GM12878 (cell line): ENCODE measurements around the gene ZBTB33. TPM values are rescaled to one million over a fixed set of nuclear protein-coding genes. Genes with fewer than 3 reads are reported as not detected.

Experiments
- ATAC-seq: fragments of 200-7000 bp; cut with Tn5 transposase; 3 replicates; pipeline ENCODE4 v1.9.1; 2020; ENCODE audit warnings: mild to moderate bottlenecking, moderate library complexity
- BruUV-seq: library from RNA; stranded (reverse); fragments of 400-500 nt; replicated peaks from 2 replicates; lab custom pipeline; 2021; lab: Mats Ljungman, UMichigan
- CTCF ChIA-PET: fragments of 300-600 bp; sonication (Branson Sonifier 250); formaldehyde crosslinking; extraction: SDS; loops from one replicate; lab custom pipeline; 2021; ENCODE audit warnings: inconsistent platforms; lab: Yijun Ruan, JAX
- POLR2A ChIA-PET: fragments of 350-600 bp; formaldehyde crosslinking; extraction: SDS; loops from one replicate; lab custom pipeline; 2021; ENCODE audit warnings: inconsistent platforms; lab: Charles Lee
- RAD21 ChIA-PET: fragments of 300-600 bp; sonication (Branson Sonifier 250); formaldehyde crosslinking; loops from one replicate; lab custom pipeline; 2023; ENCODE audit warnings: antibody characterized with exemption; ENCODE audit not compliant: unreplicated experiment; lab: Charles Lee
- SMC1A ChIA-PET: fragments of 300-600 bp; sonication (Branson Sonifier 250); formaldehyde crosslinking; loops from one replicate; lab custom pipeline; 2023; ENCODE audit not compliant: unreplicated experiment, uncharacterized antibody; lab: Charles Lee
- DNase-seq: peaks from one replicate; pipeline ENCODE4 v3.0.0-alpha.2; 2011; ENCODE audit warnings: low read depth, low spot score
- FAIRE-seq: peaks from 3 replicates; lab custom pipeline; 2011; peaks lifted over from hg19 to GRCh38; lab: Jason Lieb, UNC
- H2AFZ ChIP-seq: 2 replicates; pipeline ENCODE4 v1.6.0; 2011; ENCODE audit warnings: low read depth, low read length, control low read depth; ENCODE audit not compliant: control insufficient read depth
- H3K27ac ChIP-seq: 2 replicates; pipeline ENCODE4 v1.5.1; 2011; ENCODE audit warnings: control low read depth; ENCODE audit not compliant: control insufficient read depth, insufficient read depth
- H3K27me3 ChIP-seq, 2 experiments: replicated peaks in 1 of 2; 2 replicates each; pipeline versions ENCODE4 v1.6.0 to v1.6.1; 2011; ENCODE audit warnings: low read length in 1 of 2; ENCODE audit not compliant: control insufficient read depth in 2 of 2, insufficient read depth in 2 of 2
- H3K36me3 ChIP-seq, 2 experiments: 2 replicates each; pipeline ENCODE4 v1.5.1; 2011; ENCODE audit warnings: low read length in 1 of 2; ENCODE audit not compliant: control insufficient read depth in 2 of 2, insufficient read depth in 2 of 2
- H3K4me1 ChIP-seq: 2 replicates; pipeline ENCODE4 v1.6.1; 2011; ENCODE audit warnings: mild to moderate bottlenecking, low read length, moderate library complexity, mixed read lengths; ENCODE audit not compliant: control insufficient read depth, insufficient read depth
- H3K4me2 ChIP-seq: 2 replicates; pipeline ENCODE4 v1.6.0; 2011; ENCODE audit warnings: control low read depth; ENCODE audit not compliant: control insufficient read depth, insufficient read depth
- H3K4me3 ChIP-seq: fragments of 200-600 bp; sonication (generic); 2 replicates; pipeline ENCODE4 v1.5.1; 2016
- H3K79me2 ChIP-seq: 2 replicates; pipeline ENCODE4 v1.6.0; 2011; ENCODE audit warnings: low read length; ENCODE audit not compliant: control insufficient read depth, insufficient read depth
- H3K9ac ChIP-seq: 2 replicates; pipeline ENCODE4 v1.8.0; 2011; ENCODE audit warnings: low read length, control low read depth, mixed read lengths; ENCODE audit not compliant: control insufficient read depth, insufficient read depth
- H3K9me3 ChIP-seq: replicated peaks from 3 replicates; pipeline ENCODE4 v1.5.1; 2011; ENCODE audit warnings: mild to moderate bottlenecking, low read length; ENCODE audit not compliant: control insufficient read depth, insufficient read depth
- H4K20me1 ChIP-seq: 2 replicates; pipeline ENCODE4 v1.6.0; 2011; ENCODE audit not compliant: control insufficient read depth, insufficient read depth
- DPF2 ChIP-seq: fragments of 450-650 bp; IDR thresholded peaks from 2 replicates; pipeline ENCODE4 v1.6.1; 2017; ENCODE audit warnings: mild to moderate bottlenecking
- EP300 ChIP-seq, 2 experiments: fragments of 150-350 bp in 1 of 2; IDR thresholded peaks; 2 replicates each; pipeline ENCODE4 v1.6.1; 2011 to 2012; ENCODE audit warnings: low read depth in 2 of 2, low read length in 2 of 2, borderline replicate concordance in 1 of 2, improper control_type of control experiment in 1 of 2, inconsistent platforms in 1 of 2; ENCODE audit not compliant: control insufficient read depth in 1 of 2
- ETV6 ChIP-seq, 2 experiments: fragments of 450-650 bp in 1 of 2; IDR thresholded peaks in 1 of 2; conservative IDR thresholded peaks in 1 of 2; 2 replicates each; pipeline ENCODE4 v1.6.1; 2014; ENCODE audit warnings: antibody characterized with exemption in 1 of 2, borderline replicate concordance in 1 of 2, low read depth in 1 of 2, mild to moderate bottlenecking in 1 of 2, moderate library complexity in 1 of 2
- FOS ChIP-seq: IDR thresholded peaks from 3 replicates; pipeline ENCODE4 v1.6.1; 2011; ENCODE audit warnings: borderline replicate concordance; ENCODE audit not compliant: insufficient read length; ENCODE audit errors: extremely low read depth
- FOXK2 ChIP-seq: fragments of 450-650 bp; IDR thresholded peaks from 2 replicates; pipeline ENCODE4 v1.6.1; 2017; ENCODE audit warnings: mild to moderate bottlenecking, moderate library complexity
- IKZF1 ChIP-seq: fragments of 450-650 bp; conservative IDR thresholded peaks from 2 replicates; pipeline ENCODE4 v1.6.1; 2017; ENCODE audit warnings: antibody characterized with exemption, mild to moderate bottlenecking
- IKZF2 ChIP-seq, 2 experiments: fragments of 450-650 bp; IDR thresholded peaks; 2 replicates each; pipeline ENCODE4 v1.6.1; 2017; ENCODE audit warnings: mild to moderate bottlenecking in 2 of 2, moderate library complexity in 2 of 2
- MYB ChIP-seq: fragments of 150-350 bp; IDR thresholded peaks from 2 replicates; pipeline ENCODE4 v1.6.1; 2014; ENCODE audit warnings: mild to moderate bottlenecking, low read depth, low read length, borderline replicate concordance
- MYC ChIP-seq: IDR thresholded peaks from 2 replicates; pipeline ENCODE4 v1.6.1; 2011; ENCODE audit warnings: mild to moderate bottlenecking, low read length, moderate library complexity, inconsistent platforms; ENCODE audit not compliant: insufficient read depth, insufficient replicate concordance, insufficient read length, severe bottlenecking
- NR2F1 ChIP-seq: fragments of 450-650 bp; conservative IDR thresholded peaks from 2 replicates; pipeline ENCODE4 v1.6.1; 2017; ENCODE audit warnings: mild to moderate bottlenecking
- SMARCA5 ChIP-seq: fragments of 450-650 bp; IDR thresholded peaks from 2 replicates; pipeline ENCODE4 v1.6.1; 2017; ENCODE audit warnings: mild to moderate bottlenecking
- SPI1 ChIP-seq: IDR thresholded peaks from 2 replicates; pipeline ENCODE4 v1.6.1; 2011; ENCODE audit warnings: low read depth, mild to moderate bottlenecking, low read length, moderate library complexity, borderline replicate concordance; ENCODE audit not compliant: insufficient read depth
- SREBF2 ChIP-seq: IDR thresholded peaks from 2 replicates; pipeline ENCODE4 v1.6.1; 2012; ENCODE audit warnings: mild to moderate bottlenecking, low read length
- TCF7 ChIP-seq: IDR thresholded peaks from 2 replicates; pipeline ENCODE4 v1.6.1; 2014; ENCODE audit warnings: antibody characterized with exemption, borderline replicate concordance
- ZNF217 ChIP-seq: fragments of 450-650 bp; IDR thresholded peaks from 2 replicates; pipeline ENCODE4 v1.6.1; 2017; ENCODE audit warnings: antibody characterized with exemption, mild to moderate bottlenecking
- WGBS: methylation state at CpG from one replicate; pipeline ENCODE4 v1.1.6; 2016; ENCODE audit warnings: low lambda C conversion rate; ENCODE audit not compliant: insufficient replicate concordance, insufficient coverage; ENCODE audit errors: missing lambda C conversion rate; 5-methylcytosine and 5-hydroxymethylcytosine counted together
- in situ Hi-C: fragments of 300-500 bp; cut with MboI; formaldehyde crosslinking; loops from 9 replicates; pipeline ENCODE4 v1.14.3; 2018; ENCODE audit warnings: mixed read lengths
- intact Hi-C: fragments of 100-400 bp; cut with micrococcal nuclease; formaldehyde crosslinking; loops from one replicate; pipeline ENCODE4 v1.14.2; 2022; ENCODE audit not compliant: unreplicated experiment
- polyA plus RNA-seq, 11 experiments: library from polyadenylated mRNA; depleted of rRNA in 4 of 11; unstranded in 6 of 11; stranded (reverse) in 5 of 11; fragments of >200 nt; fragmentation: Nextera tagmentation in 4 of 11; fragmentation: Illumina TruSeq in 1 of 11; extraction: Ambion mirVana in 4 of 11; extraction: Trizol in 1 of 11; gene quantifications; 1 replicate in 1 of 11; 2 replicates in 10 of 11; pipeline versions ENCODE4 v1.2.1 to v1.2.3, GENCODE V29; 2011 to 2016; ENCODE audit warnings: inconsistent platforms in 2 of 11, missing spikeins in 2 of 11, low read depth in 1 of 11
- total RNA-seq, 4 experiments: library from RNA; depleted of rRNA in 3 of 4; stranded (reverse); fragments of >200 nt in 3 of 4; fragmentation: Illumina TruSeq in 1 of 4; extraction: Trizol in 1 of 4; gene quantifications; 2 replicates each; pipeline versions ENCODE4 v1.2.1 to v1.2.3, GENCODE V29; 2013 to 2021

ZBTB33 gene
- total and polyA plus RNA-seq, 10 of the 15 experiments (the other 5 are each of a cell fraction or from before 2014, with no cell fraction given), result 5.2 to 26.3 (median 18.3) TPM

DNA sequence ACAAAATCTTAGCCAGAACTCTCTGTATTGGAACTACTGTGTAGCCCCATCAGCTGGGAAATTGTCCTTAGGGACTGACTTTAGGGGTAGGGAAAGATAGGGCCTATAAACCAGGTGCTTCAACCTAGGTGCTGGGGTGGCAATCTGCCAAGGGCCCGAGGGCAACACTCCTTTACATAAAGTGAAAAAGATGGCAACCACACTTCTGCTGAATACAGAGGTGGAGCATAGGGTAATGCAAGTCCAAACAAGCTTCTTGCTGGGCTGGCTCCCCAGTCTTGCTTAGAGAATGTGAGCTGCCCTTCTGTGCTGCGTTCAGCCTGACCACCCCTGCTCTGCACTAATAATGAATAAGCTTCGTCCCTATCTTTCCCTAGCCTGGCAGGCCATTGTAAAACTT lies 9.8 kb downstream of the ZBTB33 start:
- 41% methylated on average over 3 of the region's 3 CpGs for WGBS
- no peaks in the 10 kb centered on the region for H4K20me1 ChIP-seq
- FAIRE-seq, result no peak
- in situ Hi-C loops, result no loop called here
- no peak overlapping the region for H3K4me3 ChIP-seq
- no peak for DNase-seq
- no peaks in the 10 kb centered on the region for H3K27me3 ChIP-seq
- RAD21 ChIA-PET, result interaction anchor here (0.7 to 0.9 kb wide), 2 partner anchors 26 to 43 kb away, joined by 3 read pairs; no protein-coding TSS in a partner anchor
- no peaks in the 10 kb centered on the region for H3K9me3 ChIP-seq
- POLR2A ChIA-PET, result no interaction called here
- no peaks in the 10 kb centered on the region for H3K36me3 ChIP-seq
- TF ChIP-seq ETV6 (conservative IDR thresholded peaks at IDR 0.05 in 1 of 2, IDR thresholded peaks at IDR 0.05 in 1 of 2; ENCODE audit: borderline replicate concordance in 1 of 2, low read depth in 1 of 2), result no peak
- H3K79me2 ChIP-seq, result peaks cover 2% of the 10 kb centered on the region; the same call in 1 of the 2 replicates
- intact Hi-C loops, result no loop called here
- H3K9ac ChIP-seq, result no peak overlapping the region
- H3K4me2 ChIP-seq, result no peak overlapping the region
- peaks cover 8% of the 10 kb centered on the region for H3K4me1 ChIP-seq
- peak; percentile 15; the same call in 1 of the 3 replicates for ATAC-seq
- H3K27ac ChIP-seq, result no peak overlapping the region
- H2AFZ ChIP-seq, result no peak overlapping the region
- SMC1A ChIA-PET, result interaction anchor here (0.8 to 1.9 kb wide), 5 partner anchors 9 to 49 kb away, joined by 3 to 8 read pairs (median 4); no protein-coding TSS in a partner anchor
- no TSS peak for BruUV-seq
- CTCF ChIA-PET, result interaction anchor here (1.1 to 1.9 kb wide), 4 partner anchors 9 to 47 kb away, joined by 3 to 10 read pairs (median 4); no protein-coding TSS in a partner anchor

DNA sequence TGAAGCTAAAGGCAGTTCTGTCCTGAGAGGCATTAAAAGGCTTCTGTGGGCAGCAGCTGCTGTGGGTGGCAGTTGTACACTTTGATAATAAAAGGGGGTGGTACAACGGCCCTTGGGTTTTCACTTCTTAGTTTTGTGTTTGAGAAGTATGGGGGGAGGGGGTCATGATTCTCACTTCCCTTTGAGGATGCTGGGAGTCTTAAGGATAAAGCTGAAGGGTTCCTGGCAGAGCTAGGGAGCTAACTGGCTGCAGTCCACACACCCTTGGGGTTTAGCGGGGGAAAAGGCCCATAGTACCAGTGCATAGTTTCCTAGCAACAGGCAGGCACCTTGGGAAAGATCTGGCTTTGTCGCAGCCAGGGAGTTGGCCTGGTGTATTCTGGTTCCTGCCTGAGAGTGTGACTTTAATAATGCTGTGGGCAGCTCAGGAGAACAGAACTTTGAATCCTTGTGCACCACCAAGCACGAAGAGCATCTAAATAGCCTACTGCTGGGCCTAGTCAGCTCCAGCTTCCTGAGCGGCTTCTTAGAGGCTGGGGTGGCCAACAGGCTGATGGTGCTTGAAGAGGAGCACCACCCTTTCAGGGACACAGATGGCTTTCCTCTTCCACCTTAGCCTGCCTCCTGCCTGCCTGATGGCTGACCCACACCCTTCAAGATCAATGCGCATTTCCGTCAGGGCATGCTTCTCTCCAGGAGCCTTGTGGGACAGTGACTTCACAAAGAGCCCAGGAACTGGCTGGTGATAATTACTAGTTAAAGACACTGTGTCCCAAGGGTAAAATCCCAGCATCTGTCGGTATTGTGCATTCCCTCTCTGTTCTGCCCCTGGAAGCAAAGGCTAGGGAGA lies 12.5 kb downstream of the ZBTB33 start:
- no peaks in the 10 kb centered on the region for H4K20me1 ChIP-seq
- POLR2A ChIA-PET, result interaction anchor here (0.6 to 1.0 kb wide), 3 partner anchors 13 to 41 kb away, joined by 3 to 10 read pairs (median 3); partner anchors contain the start of gene ZBTB33
- SMC1A ChIA-PET, result interaction anchor here (1.1 to 2.9 kb wide), 6 partner anchors 8 to 39 kb away, joined by 3 to 18 read pairs (median 6); partner anchors contain the start of gene ZBTB33
- no peak overlapping the region for H3K9ac ChIP-seq
- ATAC-seq, result peak; percentile 85
- no TSS peak for BruUV-seq
- H3K27me3 ChIP-seq, result no peaks in the 10 kb centered on the region
- peak overlapping the region; percentile 32; the same call in 1 of the 2 replicates for H3K27ac ChIP-seq
- H3K9me3 ChIP-seq, result no peaks in the 10 kb centered on the region
- H2AFZ ChIP-seq, result no peak overlapping the region
- DNase-seq, result no peak
- in situ Hi-C loops (no loop called here), intact Hi-C loops (no loop called here)
- CTCF ChIA-PET, result interaction anchor here (0.6 to 2.6 kb wide), 9 partner anchors 7 to 49 kb away, joined by 3 to 9 read pairs (median 3); partner anchors contain the start of gene ZBTB33
- H3K36me3 ChIP-seq, result no peaks in the 10 kb centered on the region
- no peak overlapping the region for H3K4me2 ChIP-seq
- RAD21 ChIA-PET, result interaction anchor here (1.1 to 1.3 kb wide), 2 partner anchors 12 to 17 kb away, joined by 3 to 4 read pairs; partner anchors contain the start of gene ZBTB33
- no peak overlapping the region for H3K4me3 ChIP-seq
- H3K79me2 ChIP-seq, result no peaks in the 10 kb centered on the region
- peaks cover 8% of the 10 kb centered on the region for H3K4me1 ChIP-seq
- WGBS, result 47% methylated on average over 8 of the region's 8 CpGs
- FAIRE-seq, result peak; percentile 59
- no peak for TF ChIP-seq ETV6 (conservative IDR thresholded peaks at IDR 0.05 in 1 of 2, IDR thresholded peaks at IDR 0.05 in 1 of 2; ENCODE audit: borderline replicate concordance in 1 of 2, low read depth in 1 of 2)
- no peak for TF ChIP-seq SMARCA5
- peak; percentile 57; the same call in 1 of the 2 replicates for TF ChIP-seq SPI1
- TF ChIP-seq MYC, result no peak
- TF ChIP-seq NR2F1, result no peak
- peak; percentile 37 to 45; a peak in 2 of 4 replicates for TF ChIP-seq IKZF2 (IDR thresholded peaks at IDR 0.05)
- TF ChIP-seq ZNF217, result no peak
- TF ChIP-seq MYB, result peak; percentile 46; the same call in 1 of the 2 replicates
- no peak for TF ChIP-seq SREBF2
- peak; percentile 31; the same call in 1 of the 2 replicates for TF ChIP-seq DPF2
- TF ChIP-seq IKZF1, result peak; percentile 74
- no peak for TF ChIP-seq TCF7
- no peak for TF ChIP-seq FOS
- no peak for TF ChIP-seq FOXK2
- TF ChIP-seq EP300 (IDR thresholded peaks at IDR 0.05; ENCODE audit: borderline replicate concordance in 1 of 2, control insufficient read depth in 1 of 2, low read depth in 2 of 2, low read length in 2 of 2), result peak; percentile 22 to 35; a peak in 1 of 4 replicates
